Endodermal cell (in vitro differentiated cells): ENCODE data around the gene TST. TPM values are rescaled to one million over a fixed set of nuclear protein-coding genes. Genes with fewer than 3 reads are reported as not detected.

Experiments
- DNase-seq: peaks from one replicate; pipeline ENCODE4 v3.0.0-alpha.2; 2017
- H3K27ac ChIP-seq: 2 replicates; pipeline ENCODE4 v1.5.1; 2013; ENCODE audit warnings: mild to moderate bottlenecking, low read depth, low read length, moderate library complexity
- H3K27me3 ChIP-seq: 2 replicates; pipeline ENCODE4 v1.6.1; 2013; ENCODE audit warnings: mild to moderate bottlenecking, low read length, moderate library complexity; ENCODE audit not compliant: insufficient read depth, control insufficient read depth, poor library complexity, severe bottlenecking
- H3K36me3 ChIP-seq: 2 replicates; pipeline ENCODE4 v1.7.0; 2013; ENCODE audit warnings: mild to moderate bottlenecking, low read length, moderate library complexity; ENCODE audit not compliant: control insufficient read depth, insufficient read depth
- H3K4me1 ChIP-seq: one replicate; pipeline ENCODE4 v1.7.0; 2013; ENCODE audit warnings: low read length; ENCODE audit not compliant: control insufficient read depth, insufficient read depth
- H3K4me3 ChIP-seq: 2 replicates; pipeline ENCODE4 v1.5.1; 2013; ENCODE audit warnings: mild to moderate bottlenecking, low read length, moderate library complexity
- H3K9ac ChIP-seq: 2 replicates; pipeline ENCODE4 v1.6.1; 2013; ENCODE audit warnings: mild to moderate bottlenecking, low read length, moderate library complexity; ENCODE audit not compliant: poor library complexity, severe bottlenecking; ENCODE audit errors: extremely low read depth
- H3K9me3 ChIP-seq: 2 replicates; pipeline ENCODE4 v1.6.1; 2013; ENCODE audit warnings: mild to moderate bottlenecking, low read length, moderate library complexity; ENCODE audit not compliant: control insufficient read depth
- H3K27ac Mint-ChIP-seq: 2 replicates; pipeline ENCODE4 v1.8.0; 2020; ENCODE audit warnings: mixed read lengths
- H3K27me3 Mint-ChIP-seq: 2 replicates; pipeline ENCODE4 v1.8.0; 2021; ENCODE audit warnings: mild to moderate bottlenecking, mixed read lengths; ENCODE audit not compliant: insufficient read depth
- H3K36me3 Mint-ChIP-seq: 2 replicates; pipeline ENCODE4 v1.8.0; 2020; ENCODE audit warnings: low read depth, mixed read lengths
- H3K4me1 Mint-ChIP-seq: 2 replicates; pipeline ENCODE4 v1.8.0; 2020; ENCODE audit warnings: mixed read lengths
- H3K4me3 Mint-ChIP-seq: 2 replicates; pipeline ENCODE4 v1.8.0; 2020; ENCODE audit warnings: mild to moderate bottlenecking, moderate library complexity, mixed read lengths
- H3K9me3 Mint-ChIP-seq: 2 replicates; pipeline ENCODE4 v1.8.0; 2020; ENCODE audit warnings: mild to moderate bottlenecking, mixed read lengths
- WGBS, 2 experiments: methylation state at CpG; one replicate each; pipeline versions ENCODE4 v1.1.5 to v1.1.7; 2013; ENCODE audit warnings: missing lambda C conversion rate in 2 of 2, mixed read lengths in 1 of 2; ENCODE audit not compliant: insufficient coverage in 1 of 2, insufficient read length in 1 of 2; 5-methylcytosine and 5-hydroxymethylcytosine counted together
- total RNA-seq, 2 donors: library from RNA; stranded (reverse); fragmentation: NEBNext Ultra II Directional in 1 of 2; extraction: Animal tissue kit (Norgen Biotek cat#: 25700) in 1 of 2; gene quantifications; 2 replicates in 1 of 2; 3 replicates in 1 of 2; pipeline ENCODE4 v1.2.1, GENCODE V29; 2021
- TF ChIP-seq, protein P1 (sequence below): fragments of 200-600 bp; sonication (generic); conservative IDR thresholded peaks from 2 replicates; pipeline ENCODE4 v1.5.0; 2021; ENCODE audit warnings: antibody characterized with exemption, mild to moderate bottlenecking

The TST gene
- total RNA-seq, 2 donors from 2014 or later: 38.2 to 48.3 TPM

DNA sequence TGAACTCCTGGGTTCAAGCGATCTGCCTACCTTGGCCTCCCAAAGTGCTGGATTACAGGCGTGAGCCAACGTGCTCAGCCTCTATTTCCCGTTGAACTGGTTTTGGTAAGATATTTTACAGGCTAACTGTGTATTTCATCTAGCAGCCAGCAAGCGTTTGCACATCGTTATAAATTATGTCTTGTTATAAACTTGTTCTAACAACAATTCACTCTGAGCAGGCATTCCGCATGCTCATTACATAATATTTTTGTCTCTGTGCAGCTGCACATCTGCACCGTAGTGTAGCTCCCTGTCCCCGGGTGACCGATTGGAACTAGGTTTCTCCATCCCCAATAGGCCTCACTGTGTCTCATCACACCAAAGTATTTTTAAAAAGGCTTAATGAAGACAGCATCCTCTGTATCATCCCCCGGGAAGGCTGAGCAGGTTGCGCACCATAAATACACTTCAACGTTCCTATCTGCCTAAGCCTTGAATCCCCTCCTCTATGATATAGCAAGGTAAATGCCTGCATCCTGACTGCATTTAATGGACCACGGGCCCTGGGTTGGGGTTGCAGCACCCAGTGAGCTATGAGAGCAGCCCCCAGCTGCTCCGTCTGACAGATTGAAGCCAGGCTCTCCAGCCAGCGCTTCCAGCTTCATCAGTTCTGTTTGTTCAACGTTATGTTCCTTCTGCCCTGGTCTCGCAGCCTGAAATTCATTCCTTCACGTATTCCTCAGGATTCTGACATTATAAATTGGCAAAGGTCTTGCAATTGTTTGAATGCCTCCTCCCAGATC lies 47.7 kb downstream of the TST start:
- no peaks in the 10 kb centered on the region for H3K9me3 ChIP-seq
- no peak overlapping the region for H3K27ac ChIP-seq
- H3K4me3 Mint-ChIP-seq: no peak overlapping the region
- no peaks in the 10 kb centered on the region for H3K36me3 ChIP-seq
- peaks cover 3% of the 10 kb centered on the region for H3K27me3 Mint-ChIP-seq
- TF ChIP-seq, protein P1, sequence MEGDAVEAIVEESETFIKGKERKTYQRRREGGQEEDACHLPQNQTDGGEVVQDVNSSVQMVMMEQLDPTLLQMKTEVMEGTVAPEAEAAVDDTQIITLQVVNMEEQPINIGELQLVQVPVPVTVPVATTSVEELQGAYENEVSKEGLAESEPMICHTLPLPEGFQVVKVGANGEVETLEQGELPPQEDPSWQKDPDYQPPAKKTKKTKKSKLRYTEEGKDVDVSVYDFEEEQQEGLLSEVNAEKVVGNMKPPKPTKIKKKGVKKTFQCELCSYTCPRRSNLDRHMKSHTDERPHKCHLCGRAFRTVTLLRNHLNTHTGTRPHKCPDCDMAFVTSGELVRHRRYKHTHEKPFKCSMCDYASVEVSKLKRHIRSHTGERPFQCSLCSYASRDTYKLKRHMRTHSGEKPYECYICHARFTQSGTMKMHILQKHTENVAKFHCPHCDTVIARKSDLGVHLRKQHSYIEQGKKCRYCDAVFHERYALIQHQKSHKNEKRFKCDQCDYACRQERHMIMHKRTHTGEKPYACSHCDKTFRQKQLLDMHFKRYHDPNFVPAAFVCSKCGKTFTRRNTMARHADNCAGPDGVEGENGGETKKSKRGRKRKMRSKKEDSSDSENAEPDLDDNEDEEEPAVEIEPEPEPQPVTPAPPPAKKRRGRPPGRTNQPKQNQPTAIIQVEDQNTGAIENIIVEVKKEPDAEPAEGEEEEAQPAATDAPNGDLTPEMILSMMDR: no peak
- no peak for DNase-seq
- no peak overlapping the region for H3K4me3 ChIP-seq
- no peak overlapping the region for H3K9ac ChIP-seq
- H3K36me3 Mint-ChIP-seq: no peaks in the 10 kb centered on the region
- no peak overlapping the region for H3K27ac Mint-ChIP-seq
- H3K4me1 Mint-ChIP-seq: no peaks in the 10 kb centered on the region
- WGBS, 2 experiments: 94 to 96% methylated on average over 15 to 19 of the region's 19 CpGs
- H3K4me1 ChIP-seq: no peaks in the 10 kb centered on the region
- no peaks in the 10 kb centered on the region for H3K27me3 ChIP-seq
- H3K9me3 Mint-ChIP-seq: no peaks in the 10 kb centered on the region

DNA sequence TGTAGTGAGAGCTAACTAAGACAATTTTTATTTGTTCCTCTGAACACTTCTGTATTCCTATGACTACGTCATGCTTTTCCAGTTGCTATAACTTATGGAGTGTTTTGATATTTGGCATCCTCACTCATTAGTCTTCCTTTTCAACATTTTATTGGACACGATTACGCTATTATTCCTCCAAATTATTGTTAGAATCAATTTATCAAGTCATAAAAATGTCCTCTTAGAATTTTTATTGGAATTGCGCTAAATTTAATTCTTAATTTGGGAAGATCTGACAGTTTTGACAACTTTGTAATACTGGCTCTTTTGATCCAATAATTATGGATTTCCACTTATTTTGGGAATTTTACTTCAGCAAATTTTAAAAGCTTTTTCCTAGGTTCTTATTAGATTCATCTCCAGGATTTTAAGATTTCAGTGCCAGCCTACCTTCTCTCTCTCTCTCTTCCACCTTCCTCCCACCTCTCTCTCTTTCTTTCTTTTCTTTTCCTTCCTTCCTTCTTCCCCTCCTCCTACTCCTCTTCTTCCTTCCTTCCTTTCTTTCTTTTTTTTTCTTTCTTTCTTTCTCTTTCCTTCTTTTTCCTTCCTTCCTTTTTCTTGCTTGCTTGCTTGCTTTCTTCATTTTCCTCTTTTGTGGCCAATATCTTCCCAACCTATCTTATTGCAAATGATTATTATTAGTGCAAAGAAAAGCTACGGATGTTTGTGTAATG lies 50.8 kb downstream of the TST start:
- H3K27ac Mint-ChIP-seq: no peak overlapping the region

DNA sequence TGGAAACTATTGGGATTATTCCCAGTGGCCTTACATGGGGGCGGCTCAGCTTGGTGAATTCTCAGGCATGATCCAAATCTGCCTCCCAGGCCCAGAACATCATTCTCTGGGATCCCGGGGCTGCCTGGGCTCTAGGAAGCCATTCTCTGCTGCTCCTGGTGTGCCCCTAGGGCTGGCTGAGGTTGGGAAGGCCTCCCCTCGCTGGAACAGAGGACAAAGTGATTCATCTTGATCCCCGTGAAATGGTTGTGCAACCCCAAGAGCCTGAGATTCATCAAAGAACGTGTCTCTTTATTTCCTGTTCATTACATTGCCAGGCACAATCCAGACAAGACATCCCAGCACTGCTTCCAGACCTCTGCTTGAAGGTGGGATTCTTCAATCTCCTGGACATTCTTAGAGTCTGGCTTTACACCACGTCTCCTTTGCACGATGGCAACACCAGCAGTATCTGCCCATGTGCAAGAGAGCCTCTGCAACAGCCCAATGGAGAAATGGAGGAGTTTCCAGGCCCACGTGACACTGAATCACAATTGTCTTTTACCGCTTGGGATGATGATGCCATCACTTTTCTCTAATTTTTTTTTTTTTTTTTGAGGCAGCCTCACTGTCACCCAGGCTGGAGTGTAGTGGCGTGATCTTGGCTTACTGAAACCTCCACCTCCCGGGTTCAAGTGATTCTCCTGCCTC lies 52.3 kb downstream of the TST start:
- H3K36me3 ChIP-seq: no peaks in the 10 kb centered on the region
- H3K27ac Mint-ChIP-seq: no peak overlapping the region
- no peak for DNase-seq
- H3K9me3 Mint-ChIP-seq: no peaks in the 10 kb centered on the region
- H3K27me3 ChIP-seq: peaks cover under 1% of the 10 kb centered on the region
- peaks cover 1% of the 10 kb centered on the region for H3K4me1 Mint-ChIP-seq
- no peak overlapping the region for H3K4me3 ChIP-seq
- 91 to 92% methylated on average over 10 to 11 of the region's 11 CpGs for WGBS, 2 experiments
- H3K27me3 Mint-ChIP-seq: peaks cover 2% of the 10 kb centered on the region
- no peak overlapping the region for H3K4me3 Mint-ChIP-seq
- H3K9ac ChIP-seq: no peak overlapping the region
- no peaks in the 10 kb centered on the region for H3K9me3 ChIP-seq
- H3K36me3 Mint-ChIP-seq: no peaks in the 10 kb centered on the region
- TF ChIP-seq, protein P1: no peak
- H3K4me1 ChIP-seq: no peaks in the 10 kb centered on the region
- no peak overlapping the region for H3K27ac ChIP-seq

More for the DNA sequence above, 50.8 kb downstream of the TST start:
- Mint-ChIP-seq H3K36me3 (no peaks in the 10 kb centered on the region), H3K27me3 (peaks cover 2% of the 10 kb centered on the region), H3K9me3 (no peaks in the 10 kb centered on the region), H3K4me1 (no peaks in the 10 kb centered on the region), H3K4me3 (no peak overlapping the region)
- DNase-seq: no peak
- Histone ChIP-seq H3K9ac (no peak overlapping the region), H3K36me3 (no peaks in the 10 kb centered on the region), H3K4me3 (no peak overlapping the region), H3K4me1 (no peaks in the 10 kb centered on the region), H3K9me3 (no peaks in the 10 kb centered on the region), H3K27ac (no peak overlapping the region), H3K27me3 (no peaks in the 10 kb centered on the region)
- WGBS, 2 experiments: 100% methylated on average over 1 to 5 of the region's 5 CpGs
- TF ChIP-seq, protein P1: no peak
